BE2C (cell line): Measurements from ENCODE around the gene MMP3.

Source experiments
- DNase-seq: peaks from one replicate; pipeline ENCODE4 v3.0.0-alpha.2; 2020
- H3K27me3 ChIP-seq: fragments of 250-450 bp; sonication (Bioruptor Pico); 2 replicates; pipeline ENCODE4 v1.5.1; 2020; ENCODE audit warnings: mild to moderate bottlenecking
- H3K36me3 ChIP-seq: fragments of 250-450 bp; sonication (Bioruptor Pico); 2 replicates; pipeline ENCODE4 v1.5.1; 2020; ENCODE audit warnings: mild to moderate bottlenecking
- H3K4me1 ChIP-seq: fragments of 250-450 bp; sonication (Bioruptor Pico); 2 replicates; pipeline ENCODE4 v1.5.1; 2020
- H3K4me3 ChIP-seq: 2 replicates; pipeline ENCODE4 v1.5.1; 2011; ENCODE audit warnings: low read depth, low read length
- H3K9me3 ChIP-seq: fragments of 250-450 bp; sonication (Bioruptor Pico); 2 replicates; pipeline ENCODE4 v1.5.1; 2020
- TF ChIP-seq, protein P1 (sequence below): IDR thresholded peaks from 2 replicates; pipeline ENCODE4 v1.5.1; 2012; ENCODE audit warnings: mild to moderate bottlenecking, low read depth, low read length

MMP3 gene

GRCh38 chr11:102792604-102793003 lies 50.8 kb downstream of the MMP3 start:
- TF ChIP-seq, protein P1, sequence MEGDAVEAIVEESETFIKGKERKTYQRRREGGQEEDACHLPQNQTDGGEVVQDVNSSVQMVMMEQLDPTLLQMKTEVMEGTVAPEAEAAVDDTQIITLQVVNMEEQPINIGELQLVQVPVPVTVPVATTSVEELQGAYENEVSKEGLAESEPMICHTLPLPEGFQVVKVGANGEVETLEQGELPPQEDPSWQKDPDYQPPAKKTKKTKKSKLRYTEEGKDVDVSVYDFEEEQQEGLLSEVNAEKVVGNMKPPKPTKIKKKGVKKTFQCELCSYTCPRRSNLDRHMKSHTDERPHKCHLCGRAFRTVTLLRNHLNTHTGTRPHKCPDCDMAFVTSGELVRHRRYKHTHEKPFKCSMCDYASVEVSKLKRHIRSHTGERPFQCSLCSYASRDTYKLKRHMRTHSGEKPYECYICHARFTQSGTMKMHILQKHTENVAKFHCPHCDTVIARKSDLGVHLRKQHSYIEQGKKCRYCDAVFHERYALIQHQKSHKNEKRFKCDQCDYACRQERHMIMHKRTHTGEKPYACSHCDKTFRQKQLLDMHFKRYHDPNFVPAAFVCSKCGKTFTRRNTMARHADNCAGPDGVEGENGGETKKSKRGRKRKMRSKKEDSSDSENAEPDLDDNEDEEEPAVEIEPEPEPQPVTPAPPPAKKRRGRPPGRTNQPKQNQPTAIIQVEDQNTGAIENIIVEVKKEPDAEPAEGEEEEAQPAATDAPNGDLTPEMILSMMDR = no peak
- H3K9me3 ChIP-seq = no peaks in the 10 kb centered on the region
- H3K4me3 ChIP-seq = no peak overlapping the region
- no peaks in the 10 kb centered on the region for H3K36me3 ChIP-seq
- no peaks in the 10 kb centered on the region for H3K4me1 ChIP-seq
- DNase-seq = no peak
- H3K27me3 ChIP-seq = peaks cover 3% of the 10 kb centered on the region

GRCh38 chr11:102791271-102792036 lies 52.0 kb downstream of the MMP3 start:
- TF ChIP-seq, protein P1 = no peak
- peaks cover 3% of the 10 kb centered on the region; the same call in 1 of the 2 replicates for H3K27me3 ChIP-seq
- no peak overlapping the region for H3K4me3 ChIP-seq
- H3K4me1 ChIP-seq = no peaks in the 10 kb centered on the region
- no peaks in the 10 kb centered on the region for H3K9me3 ChIP-seq
- no peaks in the 10 kb centered on the region for H3K36me3 ChIP-seq
- no peak for DNase-seq

DNA sequence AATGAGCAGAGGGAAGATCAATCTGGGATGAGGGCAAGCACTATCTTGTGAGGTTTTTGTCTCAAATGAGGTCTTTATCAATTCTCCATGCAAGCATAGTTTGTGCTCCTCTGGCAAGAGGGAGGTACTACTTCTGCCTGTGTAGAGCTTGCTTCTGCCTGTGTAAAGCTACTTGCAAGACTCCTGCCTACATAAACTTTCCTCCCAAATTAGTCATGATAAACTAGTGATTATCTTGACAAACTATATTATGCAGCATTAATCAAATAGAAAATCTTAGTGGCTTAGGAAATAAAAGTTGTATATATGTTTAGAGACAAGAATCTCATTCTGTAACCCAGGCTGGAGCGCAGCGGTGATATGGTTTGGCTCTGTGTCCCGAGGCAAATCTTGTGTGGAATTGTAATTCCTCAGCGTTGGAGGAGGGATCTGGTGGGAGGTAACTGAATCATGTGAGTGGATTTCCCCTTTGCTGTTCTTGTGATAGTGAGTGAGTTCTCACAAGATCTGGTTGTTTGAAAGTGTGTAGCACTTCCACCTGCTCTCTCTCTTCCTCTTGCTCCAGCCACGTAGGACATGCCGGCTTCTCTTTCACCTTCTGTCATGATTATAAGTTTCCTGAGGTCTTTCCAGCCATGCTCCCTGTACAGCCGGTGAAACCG lies 54.9 kb downstream of the MMP3 start:
- H3K36me3 ChIP-seq = no peaks in the 10 kb centered on the region
- peaks cover 3% of the 10 kb centered on the region; the same call in 1 of the 2 replicates for H3K27me3 ChIP-seq
- no peak for DNase-seq
- no peaks in the 10 kb centered on the region for H3K4me1 ChIP-seq
- H3K4me3 ChIP-seq = no peak overlapping the region
- H3K9me3 ChIP-seq = no peaks in the 10 kb centered on the region
- TF ChIP-seq, protein P1 = no peak
